ENCODE measurements around the gene VSIG10L2. TPM values are rescaled to one million over a fixed set of nuclear protein-coding genes. Genes with fewer than 3 reads are reported as not detected.
A peak's percentile ranks its signal among the peaks of the same experiment; 100 is the strongest.

VSIG10L2 gene
- total RNA-seq, 1 donor from 2014 or later: not detected

GRCh38 chr11:125959931-125960330 lies 14.1 kb downstream of the VSIG10L2 start:
- no peaks in the 10 kb centered on the region for H3K4me1 ChIP-seq
- peaks cover 9% of the 10 kb centered on the region for H3K36me3 ChIP-seq
- H3K4me3 ChIP-seq: no peak overlapping the region
- peaks cover 10% of the 10 kb centered on the region for H3K9me3 ChIP-seq
- no peak for ATAC-seq
- TF ChIP-seq CTCF (IDR thresholded peaks at IDR 0.05): no peak
- intact Hi-C loops (cut with DNase I): no loop called here
- no peaks in the 10 kb centered on the region for H3K27me3 ChIP-seq (ENCODE audit: low read depth)
- no peak for DNase-seq
- H3K27ac ChIP-seq: no peak overlapping the region

GRCh38 chr11:125960771-125961170 lies 14.9 kb downstream of the VSIG10L2 start:
- intact Hi-C loops (cut with DNase I): no loop called here
- Histone ChIP-seq H3K36me3 (peaks cover 9% of the 10 kb centered on the region), H3K27me3 (ENCODE audit: low read depth) (no peaks in the 10 kb centered on the region), H3K4me3 (no peak overlapping the region), H3K27ac (no peak overlapping the region), H3K4me1 (no peaks in the 10 kb centered on the region), H3K9me3 (peaks cover 10% of the 10 kb centered on the region)
- ATAC-seq (no peak), DNase-seq (no peak)
- TF ChIP-seq CTCF (IDR thresholded peaks at IDR 0.05): no peak

- no peak overlapping the region for H3K27ac ChIP-seq
- intact Hi-C loops (cut with DNase I): no loop called here
- H3K4me3 ChIP-seq: no peak overlapping the region
- H3K27me3 ChIP-seq (ENCODE audit: low read depth): no peaks in the 10 kb centered on the region
- no peak for TF ChIP-seq CTCF (IDR thresholded peaks at IDR 0.05)
- ATAC-seq (no peak), DNase-seq (no peak)
- peaks cover 6% of the 10 kb centered on the region for H3K9me3 ChIP-seq
- no peaks in the 10 kb centered on the region for H3K4me1 ChIP-seq
- no peaks in the 10 kb centered on the region for H3K36me3 ChIP-seq
Observed at GRCh38 chr11:125967515-125967914, 21.7 kb downstream of the VSIG10L2 start.

- Histone ChIP-seq H3K9me3 (no peaks in the 10 kb centered on the region), H3K27ac (no peak overlapping the region), H3K36me3 (no peaks in the 10 kb centered on the region), H3K27me3 (ENCODE audit: low read depth) (no peaks in the 10 kb centered on the region), H3K4me3 (no peak overlapping the region), H3K4me1 (no peaks in the 10 kb centered on the region)
- intact Hi-C loops (cut with DNase I): no loop called here
- DNase-seq (no peak), ATAC-seq (peak; percentile 68 to 83)
- no peak for TF ChIP-seq CTCF (IDR thresholded peaks at IDR 0.05)
Observed at GRCh38 chr11:125968354-125968753, 22.5 kb downstream of the VSIG10L2 start.

GRCh38 chr11:125971618-125972017 lies 25.8 kb downstream of the VSIG10L2 start:
- Histone ChIP-seq H3K9me3 (no peaks in the 10 kb centered on the region), H3K27ac (no peak overlapping the region), H3K4me3 (no peak overlapping the region), H3K36me3 (no peaks in the 10 kb centered on the region), H3K27me3 (ENCODE audit: low read depth) (no peaks in the 10 kb centered on the region), H3K4me1 (no peaks in the 10 kb centered on the region)
- intact Hi-C loops (cut with DNase I): no loop called here
- no peak for ATAC-seq
- DNase-seq: no peak
- TF ChIP-seq CTCF (IDR thresholded peaks at IDR 0.05): no peak

- H3K36me3 ChIP-seq: no peaks in the 10 kb centered on the region
- intact Hi-C loops (cut with DNase I): no loop called here
- no peak for TF ChIP-seq CTCF (IDR thresholded peaks at IDR 0.05)
- H3K4me1 ChIP-seq: no peaks in the 10 kb centered on the region
- no peaks in the 10 kb centered on the region for H3K27me3 ChIP-seq (ENCODE audit: low read depth)
- no peak overlapping the region for H3K27ac ChIP-seq
- H3K9me3 ChIP-seq: no peaks in the 10 kb centered on the region
- no peak overlapping the region for H3K4me3 ChIP-seq
- DNase-seq (no peak), ATAC-seq (no peak)
Observed at GRCh38 chr11:125974284-125974683, 28.4 kb downstream of the VSIG10L2 start.
